Subcutaneous preadipocyte (primary cell): ENCODE measurements around the gene NOL9. TPM values are rescaled to one million over a fixed set of nuclear protein-coding genes. Genes with fewer than 3 reads are reported as not detected.

Experiments
- small RNA-seq: library from RNA; depleted of rRNA; stranded (forward); fragments of <200 nt; gene quantifications from one replicate; pipeline ENCODE3, GENCODE V24; 2012
- total RNA-seq: library from RNA; depleted of rRNA; stranded (reverse); fragments of >200 nt; gene quantifications from 2 replicates; pipeline ENCODE4 v1.2.3, GENCODE V29; 2012

NOL9 gene
- total RNA-seq = 24.6 and 47.7 TPM in 2 replicates

GRCh38 chr1:6554031-6554906 lies at the start of gene NOL9:
TSS of gene NOL9 (minus strand) at chr1:6554513. CDS start at chr1:6554502, 11 bp downstream.

GRCh38 chr1:6602669-6603237 lies 48.4 kb upstream of the NOL9 start, which contains the start of gene KLHL21:
TSS of gene KLHL21 (minus strand) at chr1:6602869. CDS start at chr1:6602817, 52 bp downstream.

GRCh38 chr1:6579374-6580118 lies 25.2 kb upstream of the NOL9 start, which contains the start of gene ZBTB48:
TSS of gene ZBTB48 (plus strand) at chr1:6579994. CDS start at chr1:6580610, 616 bp downstream.

GRCh38 chr1:6554907-6555778 lies 830 bp upstream of the NOL9 start, which contains the start of gene TAS1R1:
TSS of gene TAS1R1 (plus strand) at chr1:6555307. CDS start at chr1:6555374, 67 bp downstream.

GRCh38 chr1:6491480-6491962 lies 62.8 kb downstream of the NOL9 start, which contains the start of gene PLEKHG5:
TSS of gene PLEKHG5 (minus strand) at chr1:6491667. CDS start at chr1:6477571, 14,096 bp downstream.

Small RNAs within 50 kb of the gene (small RNA-seq; reads per million reads assigned to genes)
- not detected for gene RNU6-731P

Other genes with a start within 250 kb of the NOL9 start
- 28.2 and 29.8 TPM in 2 replicates for gene ACOT7, start 160.7 kb downstream of the NOL9 start, total RNA-seq
- gene HES2, start 134.6 kb downstream of the NOL9 start, total RNA-seq = under 0.01 TPM in 1 of 2 replicates, not detected in the other
- gene ESPN, start 129.7 kb downstream of the NOL9 start, total RNA-seq = not detected in 2 replicates
- gene TNFRSF25, start 88.3 kb downstream of the NOL9 start, total RNA-seq = 0.37 and 3.1 TPM in 2 replicates
- 0.37 and 10.6 TPM in 2 replicates for gene PLEKHG5, start 62.8 kb downstream of the NOL9 start, total RNA-seq
- under 0.01 TPM in 1 of 2 replicates, not detected in the other for gene TAS1R1, start 794 bp upstream of the NOL9 start, total RNA-seq
- gene ZBTB48, start 25.5 kb upstream of the NOL9 start, total RNA-seq = 8.1 and 11.9 TPM in 2 replicates
- 63.9 and 79.0 TPM in 2 replicates for gene KLHL21, start 48.4 kb upstream of the NOL9 start, total RNA-seq
- 10.7 and 12.3 TPM in 2 replicates for gene PHF13, start 59.2 kb upstream of the NOL9 start, total RNA-seq
- 16.0 and 19.5 TPM in 2 replicates for gene THAP3, start 70.4 kb upstream of the NOL9 start, total RNA-seq
- gene DNAJC11, start 147.3 kb upstream of the NOL9 start, total RNA-seq = 27.2 and 30.7 TPM in 2 replicates
- gene CAMTA1, start 230.9 kb upstream of the NOL9 start, total RNA-seq = 30.5 and 49.6 TPM in 2 replicates